ENCODE data around the gene RTL10. TPM values are rescaled to one million over a fixed set of nuclear protein-coding genes. Genes with fewer than 3 reads are reported as not detected.

Gene RTL10
- polyA plus RNA-seq, 1 experiment: 9.5 TPM

DNA sequence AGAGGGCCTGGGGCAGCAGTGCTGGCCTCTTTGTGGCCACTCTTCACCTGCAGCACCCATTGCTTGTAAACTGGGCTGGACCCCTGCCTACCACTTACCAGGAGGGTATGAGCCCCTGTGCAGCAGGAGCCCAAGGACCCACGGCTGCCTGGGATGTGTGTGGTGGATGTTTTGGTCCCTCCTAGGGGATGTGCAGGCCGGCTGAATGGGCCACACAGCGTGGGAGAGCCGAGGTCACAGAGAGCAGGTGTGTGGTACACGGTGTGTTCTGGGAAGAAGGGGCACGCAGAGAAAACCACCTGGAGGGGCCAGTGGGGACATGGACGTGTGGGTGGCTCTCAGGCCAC lies 19.3 kb upstream of the RTL10 start:
- Histone ChIP-seq H3K9me3 (ENCODE audit: control insufficient read depth, insufficient read depth, low read length) (no peaks in the 10 kb centered on the region; the same call in 1 of the 2 replicates), H3K27ac (ENCODE audit: low read depth, low read length) (no peak overlapping the region), H3K4me3 (ENCODE audit: low read depth, low read length) (no peak overlapping the region), H3K27me3 (ENCODE audit: control insufficient read depth, insufficient read depth, low read length) (no peaks in the 10 kb centered on the region)
- ChIA-PET POLR2A (no interaction called here), CTCF (interaction anchor here (0.8 kb wide), 1 partner anchor 143 kb away, joined by 4 read pairs; no protein-coding TSS in a partner anchor)
- TF ChIP-seq, protein P1, sequence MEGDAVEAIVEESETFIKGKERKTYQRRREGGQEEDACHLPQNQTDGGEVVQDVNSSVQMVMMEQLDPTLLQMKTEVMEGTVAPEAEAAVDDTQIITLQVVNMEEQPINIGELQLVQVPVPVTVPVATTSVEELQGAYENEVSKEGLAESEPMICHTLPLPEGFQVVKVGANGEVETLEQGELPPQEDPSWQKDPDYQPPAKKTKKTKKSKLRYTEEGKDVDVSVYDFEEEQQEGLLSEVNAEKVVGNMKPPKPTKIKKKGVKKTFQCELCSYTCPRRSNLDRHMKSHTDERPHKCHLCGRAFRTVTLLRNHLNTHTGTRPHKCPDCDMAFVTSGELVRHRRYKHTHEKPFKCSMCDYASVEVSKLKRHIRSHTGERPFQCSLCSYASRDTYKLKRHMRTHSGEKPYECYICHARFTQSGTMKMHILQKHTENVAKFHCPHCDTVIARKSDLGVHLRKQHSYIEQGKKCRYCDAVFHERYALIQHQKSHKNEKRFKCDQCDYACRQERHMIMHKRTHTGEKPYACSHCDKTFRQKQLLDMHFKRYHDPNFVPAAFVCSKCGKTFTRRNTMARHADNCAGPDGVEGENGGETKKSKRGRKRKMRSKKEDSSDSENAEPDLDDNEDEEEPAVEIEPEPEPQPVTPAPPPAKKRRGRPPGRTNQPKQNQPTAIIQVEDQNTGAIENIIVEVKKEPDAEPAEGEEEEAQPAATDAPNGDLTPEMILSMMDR (IDR thresholded peaks at IDR 0.05; ENCODE audit: low read depth, low read length): no peak
- DNase-seq (ENCODE audit: low read depth, low spot score): no peak

- Histone ChIP-seq H3K4me3 (ENCODE audit: low read depth, low read length) (no peak overlapping the region), H3K27me3 (ENCODE audit: control insufficient read depth, insufficient read depth, low read length) (no peaks in the 10 kb centered on the region), H3K27ac (ENCODE audit: low read depth, low read length) (no peak overlapping the region), H3K9me3 (ENCODE audit: control insufficient read depth, insufficient read depth, low read length) (no peaks in the 10 kb centered on the region; the same call in 1 of the 2 replicates)
- TF ChIP-seq, protein P1 (IDR thresholded peaks at IDR 0.05; ENCODE audit: low read depth, low read length): no peak
- ChIA-PET CTCF (no interaction called here), POLR2A (no interaction called here)
- DNase-seq (ENCODE audit: low read depth, low spot score): no peak
Observed at GRCh38 chr22:19873138-19873959, 18.7 kb upstream of the RTL10 start.

DNA sequence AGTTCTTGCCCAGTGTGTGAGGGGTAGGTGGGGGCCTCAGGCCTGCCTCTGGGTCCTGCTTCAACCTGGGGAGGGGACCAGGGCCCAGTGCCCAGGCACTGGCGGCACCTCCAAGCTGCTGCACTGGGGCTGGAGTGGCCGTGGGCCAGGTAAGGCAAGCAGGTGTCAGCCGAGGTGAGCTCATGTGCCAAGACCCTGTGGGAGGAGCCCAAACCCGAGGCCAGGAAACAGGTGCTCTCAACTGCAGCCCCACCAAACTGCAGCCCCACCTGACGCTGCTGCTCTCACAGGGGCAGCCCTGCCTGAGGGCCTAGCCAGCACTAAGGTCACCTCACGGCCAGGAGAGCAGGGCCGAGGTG lies 18.1 kb upstream of the RTL10 start:
- H3K27ac ChIP-seq (ENCODE audit: low read depth, low read length): no peak overlapping the region
- no peaks in the 10 kb centered on the region for H3K27me3 ChIP-seq (ENCODE audit: control insufficient read depth, insufficient read depth, low read length)
- no peak overlapping the region for H3K4me3 ChIP-seq (ENCODE audit: low read depth, low read length)
- TF ChIP-seq, protein P1 (IDR thresholded peaks at IDR 0.05; ENCODE audit: low read depth, low read length): no peak
- H3K9me3 ChIP-seq (ENCODE audit: control insufficient read depth, insufficient read depth, low read length): no peaks in the 10 kb centered on the region; the same call in 1 of the 2 replicates
- ChIA-PET POLR2A (no interaction called here), CTCF (no interaction called here)
- no peak for DNase-seq (ENCODE audit: low read depth, low spot score)

- Histone ChIP-seq H3K27ac (ENCODE audit: low read depth, low read length) (no peak overlapping the region), H3K9me3 (ENCODE audit: control insufficient read depth, insufficient read depth, low read length) (no peaks in the 10 kb centered on the region; the same call in 1 of the 2 replicates), H3K4me3 (ENCODE audit: low read depth, low read length) (no peak overlapping the region), H3K27me3 (ENCODE audit: control insufficient read depth, insufficient read depth, low read length) (no peaks in the 10 kb centered on the region)
- DNase-seq (ENCODE audit: low read depth, low spot score): no peak
- TF ChIP-seq, protein P1 (IDR thresholded peaks at IDR 0.05; ENCODE audit: low read depth, low read length): no peak
- POLR2A ChIA-PET: interaction anchor here (1.2 kb wide), 1 partner anchor 13 kb away, joined by 4 read pairs; no protein-coding TSS in a partner anchor
- CTCF ChIA-PET: no interaction called here
Observed at GRCh38 chr22:19871845-19872778, 17.4 kb upstream of the RTL10 start.
